Naive thymus-derived CD4-positive, alpha-beta T cell (primary cell): ENCODE results near the gene TSSC4. TPM values are rescaled to one million over a fixed set of nuclear protein-coding genes. Genes with fewer than 3 reads are reported as not detected.

Source experiments
- ATAC-seq: fragments of 150-1000 bp; cut with Tn5 transposase; 2 replicates; pipeline ENCODE4 v1.10.0; 2021; ENCODE audit warnings: mild to moderate bottlenecking, moderate library complexity
- CTCF ChIA-PET: fragments of 350-600 bp; sonication (Branson Sonifier 250); formaldehyde crosslinking; loops from one replicate; lab custom pipeline; 2021; ENCODE audit warnings: antibody characterized with exemption; lab: Charles Lee
- POLR2A ChIA-PET: fragments of 350-600 bp; sonication (Branson Sonifier 250); formaldehyde crosslinking; loops from one replicate; lab custom pipeline; 2021; ENCODE audit warnings: antibody characterized with exemption, inconsistent platforms; lab: Charles Lee
- DNase-seq, 9 donors: peaks; one replicate each; pipeline versions ENCODE4 v3.0.0 to v3.0.0-alpha.2; 2020 to 2022; ENCODE audit warnings: mixed read lengths in 1 of 9
- H3K27ac ChIP-seq: one replicate; pipeline ENCODE4 v1.7.0; 2013; ENCODE audit warnings: mild to moderate bottlenecking, low read depth, low read length, moderate library complexity
- H3K27me3 ChIP-seq, 2 donors: one replicate each; pipeline ENCODE4 v1.7.0; 2013; ENCODE audit warnings: low read length in 2 of 2, mild to moderate bottlenecking in 2 of 2, moderate library complexity in 2 of 2; ENCODE audit not compliant: control insufficient read depth in 2 of 2, insufficient read depth in 2 of 2
- H3K36me3 ChIP-seq, 3 experiments: 1 replicate in 2 of 3; 2 replicates in 1 of 3; pipeline ENCODE4 v1.7.0; 2013; ENCODE audit warnings: low read length in 3 of 3, mild to moderate bottlenecking in 3 of 3, moderate library complexity in 1 of 3; ENCODE audit not compliant: insufficient read depth in 3 of 3, control insufficient read depth in 2 of 3
- H3K4me1 ChIP-seq, 2 donors: one replicate each; pipeline ENCODE4 v1.7.0; 2013; ENCODE audit warnings: low read length in 2 of 2, mild to moderate bottlenecking in 2 of 2, moderate library complexity in 1 of 2; ENCODE audit not compliant: control insufficient read depth in 2 of 2, insufficient read depth in 2 of 2
- H3K4me3 ChIP-seq: 2 replicates; pipeline ENCODE4 v1.7.0; 2013; ENCODE audit warnings: mild to moderate bottlenecking, low read length
- H3K9me3 ChIP-seq, 3 experiments: 1 replicate in 2 of 3; 2 replicates in 1 of 3; pipeline ENCODE4 v1.7.0; 2013; ENCODE audit warnings: low read length in 3 of 3; ENCODE audit not compliant: control insufficient read depth in 2 of 3
- H3K27ac Mint-ChIP-seq, 9 donors: one replicate each; pipeline ENCODE4 v1.8.0; 2020 to 2022; ENCODE audit warnings: mixed read lengths in 9 of 9, mild to moderate bottlenecking in 8 of 9, moderate library complexity in 5 of 9, inconsistent platforms in 2 of 9
- H3K27me3 Mint-ChIP-seq, 5 donors: one replicate each; pipeline ENCODE4 v1.8.0; 2021 to 2022; ENCODE audit warnings: mixed read lengths in 5 of 5, mild to moderate bottlenecking in 1 of 5
- H3K36me3 Mint-ChIP-seq, 5 donors: one replicate each; pipeline ENCODE4 v1.8.0; 2020 to 2022; ENCODE audit warnings: mixed read lengths in 5 of 5, mild to moderate bottlenecking in 3 of 5, inconsistent platforms in 1 of 5
- H3K4me1 Mint-ChIP-seq, 7 donors: one replicate each; pipeline ENCODE4 v1.8.0; 2020 to 2022; ENCODE audit warnings: mixed read lengths in 7 of 7, mild to moderate bottlenecking in 3 of 7, inconsistent platforms in 1 of 7
- H3K4me3 Mint-ChIP-seq, 10 donors: one replicate each; pipeline ENCODE4 v1.8.0; 2020 to 2022; ENCODE audit warnings: mild to moderate bottlenecking in 10 of 10, mixed read lengths in 10 of 10, moderate library complexity in 6 of 10, inconsistent platforms in 2 of 10
- H3K9me3 Mint-ChIP-seq, 11 donors: one replicate each; pipeline ENCODE4 v1.8.0; 2020 to 2022; ENCODE audit warnings: mixed read lengths in 11 of 11, mild to moderate bottlenecking in 4 of 11, inconsistent platforms in 1 of 11, moderate library complexity in 1 of 11
- intact Hi-C, 2 donors: fragments of 100-400 bp; cut with micrococcal nuclease; formaldehyde crosslinking; loops; one replicate each; pipeline ENCODE4 v1.15.1; 2023
- polyA plus RNA-seq, 2 donors: library from polyadenylated mRNA; unstranded; fragments of 300-500 nt; fragmentation: Illumina TruSeq; gene quantifications; one replicate each; pipeline ENCODE4 v1.2.3, GENCODE V29; 2021
- total RNA-seq, 6 experiments: library from RNA in 5 of 6; stranded (reverse) in 5 of 6; gene quantifications; 1 replicate in 5 of 6; 2 replicates in 1 of 6; pipeline ENCODE4 v1.2.3 and lab custom pipeline; 2021 to 2026

The TSSC4 gene
- total and polyA plus RNA-seq, 7 experiments from 2014 or later, result 43.6 to 83.7 (median 51.7) TPM

- H3K4me3 ChIP-seq, result no peak overlapping the region
- ATAC-seq, result peak; percentile 11
- H3K27me3 ChIP-seq, result no peaks in the 10 kb centered on the region
- DNase-seq, result no peak
- no peaks in the 10 kb centered on the region for H3K36me3 Mint-ChIP-seq
- no peak overlapping the region for H3K27ac ChIP-seq
- ChIA-PET POLR2A (no interaction called here), CTCF (no interaction called here)
- peaks cover 0 to 4% (median 0%) of the 10 kb centered on the region in 7 donors for H3K4me1 Mint-ChIP-seq
- H3K36me3 ChIP-seq, result no peaks in the 10 kb centered on the region
- H3K4me1 ChIP-seq, result no peaks in the 10 kb centered on the region
- no peaks in the 10 kb centered on the region for H3K9me3 ChIP-seq
- H3K9me3 Mint-ChIP-seq, result no peaks in the 10 kb centered on the region
- H3K4me3 Mint-ChIP-seq, result no peak overlapping the region
- peaks cover 0 to 11% (median 0%) of the 10 kb centered on the region in 5 donors for H3K27me3 Mint-ChIP-seq
- no peak overlapping the region for H3K27ac Mint-ChIP-seq
- intact Hi-C loops, result no loop called here
These were observed 33.5 kb downstream of the TSSC4 start for GRCh38 chr11:2434008-2434407.

DNA sequence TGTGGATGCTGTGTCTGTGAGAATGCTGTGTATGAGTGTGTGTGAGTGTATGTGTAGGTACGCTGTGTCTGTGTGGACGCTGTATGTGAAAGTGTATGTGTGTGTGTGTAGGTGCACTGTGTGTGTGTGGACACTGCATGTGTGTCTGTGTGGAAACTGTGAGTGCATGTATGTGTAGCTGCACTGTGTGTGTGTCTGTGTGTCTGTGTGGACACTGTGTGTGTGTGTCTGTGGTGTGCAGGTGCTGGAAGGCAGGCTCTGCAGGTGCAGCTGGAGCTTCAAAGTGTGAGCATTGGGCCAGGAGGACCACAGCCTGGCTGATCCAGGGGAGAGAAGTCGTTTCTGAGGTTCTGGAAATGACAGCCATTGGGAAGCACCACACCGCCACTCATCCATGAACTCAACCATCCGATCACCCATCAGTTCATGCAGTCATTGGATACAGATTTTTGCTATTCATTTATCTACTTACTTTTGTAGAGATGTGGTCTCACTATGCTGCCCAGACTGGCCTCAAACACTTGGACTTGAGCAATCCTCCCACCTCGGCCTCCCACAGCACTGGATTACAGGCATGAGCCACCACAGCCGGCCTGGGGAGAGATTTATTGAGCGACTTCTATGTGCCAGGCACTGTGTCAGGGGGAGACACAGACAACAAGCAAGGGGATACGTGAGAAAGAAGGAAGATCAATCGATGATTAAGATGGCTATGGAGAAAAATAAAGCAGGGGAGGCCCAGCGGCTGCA, 34.1 kb downstream of the TSSC4 start:
- ChIA-PET POLR2A (no interaction called here), CTCF (no interaction called here)
- Mint-ChIP-seq H3K27me3 (peaks cover 0 to 14% (median 0%) of the 10 kb centered on the region in 5 donors), H3K4me3 (no peak overlapping the region), H3K4me1 (peaks cover 0 to 4% (median 0%) of the 10 kb centered on the region in 7 donors), H3K9me3 (no peaks in the 10 kb centered on the region), H3K36me3 (no peaks in the 10 kb centered on the region), H3K27ac (no peak overlapping the region)
- no peak for DNase-seq
- intact Hi-C loops, result no loop called here
- Histone ChIP-seq H3K36me3 (no peaks in the 10 kb centered on the region), H3K4me1 (no peaks in the 10 kb centered on the region), H3K27me3 (no peaks in the 10 kb centered on the region), H3K4me3 (no peak overlapping the region), H3K27ac (no peak overlapping the region), H3K9me3 (no peaks in the 10 kb centered on the region)
- ATAC-seq, result no peak

- peaks cover 0 to 17% (median 0%) of the 10 kb centered on the region in 5 donors for H3K27me3 Mint-ChIP-seq
- H3K4me3 ChIP-seq, result no peak overlapping the region
- no peak overlapping the region for H3K27ac ChIP-seq
- intact Hi-C loops, result no loop called here
- no peaks in the 10 kb centered on the region for H3K27me3 ChIP-seq
- no peak overlapping the region for H3K4me3 Mint-ChIP-seq
- DNase-seq, result no peak
- POLR2A ChIA-PET, result no interaction called here
- no peaks in the 10 kb centered on the region for H3K9me3 ChIP-seq
- ATAC-seq, result no peak
- H3K36me3 ChIP-seq, result no peaks in the 10 kb centered on the region
- H3K4me1 ChIP-seq, result no peaks in the 10 kb centered on the region
- no peaks in the 10 kb centered on the region for H3K36me3 Mint-ChIP-seq
- CTCF ChIA-PET, result no interaction called here
- no peaks in the 10 kb centered on the region for H3K9me3 Mint-ChIP-seq
- H3K4me1 Mint-ChIP-seq, result peaks cover 0 to 4% (median 0%) of the 10 kb centered on the region in 7 donors
- no peak overlapping the region for H3K27ac Mint-ChIP-seq
These were observed 34.9 kb downstream of the TSSC4 start for GRCh38 chr11:2435288-2436012.

DNA sequence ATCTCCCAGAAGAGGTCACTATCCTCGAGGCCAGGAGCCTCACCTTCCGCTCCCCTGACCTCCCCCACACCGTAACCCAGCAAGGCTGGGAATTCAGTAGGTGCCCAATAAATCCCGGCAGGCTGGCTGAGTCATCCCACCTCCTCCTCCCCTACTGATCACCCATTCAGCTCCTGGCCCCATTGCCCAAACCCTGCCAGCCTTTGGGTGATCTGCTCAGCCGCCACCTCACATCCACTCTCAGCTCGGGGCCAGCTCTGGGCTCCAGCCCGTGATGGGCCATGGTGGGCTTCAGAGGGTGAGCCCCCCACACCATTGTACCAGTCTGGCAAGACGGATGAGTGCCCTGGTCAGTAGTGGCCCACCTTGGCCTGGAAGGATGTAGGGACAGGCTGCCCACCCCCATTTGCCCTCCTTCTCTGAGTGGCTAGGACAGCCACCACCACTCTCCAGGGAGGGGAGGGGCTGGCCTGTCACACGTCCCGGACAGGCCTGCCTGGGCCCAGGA, 35.5 kb downstream of the TSSC4 start:
- no peaks in the 10 kb centered on the region for H3K27me3 ChIP-seq
- Mint-ChIP-seq H3K4me3 (no peak overlapping the region), H3K4me1 (peaks cover 0 to 7% (median 0%) of the 10 kb centered on the region in 7 donors), H3K27me3 (peaks cover 0 to 17% (median 0%) of the 10 kb centered on the region in 5 donors), H3K9me3 (no peaks in the 10 kb centered on the region), H3K27ac (no peak overlapping the region), H3K36me3 (no peaks in the 10 kb centered on the region)
- H3K9me3 ChIP-seq, result no peaks in the 10 kb centered on the region
- H3K4me3 ChIP-seq, result no peak overlapping the region
- intact Hi-C loops, result no loop called here
- H3K36me3 ChIP-seq, result no peaks in the 10 kb centered on the region
- DNase-seq, result no peak
- H3K4me1 ChIP-seq, result no peaks in the 10 kb centered on the region
- H3K27ac ChIP-seq, result no peak overlapping the region
- POLR2A ChIA-PET, result no interaction called here
- CTCF ChIA-PET, result interaction anchor here (2.7 kb wide), 1 partner anchor 96 kb away, joined by 8 read pairs; no protein-coding TSS in a partner anchor
- ATAC-seq, result no peak

DNA sequence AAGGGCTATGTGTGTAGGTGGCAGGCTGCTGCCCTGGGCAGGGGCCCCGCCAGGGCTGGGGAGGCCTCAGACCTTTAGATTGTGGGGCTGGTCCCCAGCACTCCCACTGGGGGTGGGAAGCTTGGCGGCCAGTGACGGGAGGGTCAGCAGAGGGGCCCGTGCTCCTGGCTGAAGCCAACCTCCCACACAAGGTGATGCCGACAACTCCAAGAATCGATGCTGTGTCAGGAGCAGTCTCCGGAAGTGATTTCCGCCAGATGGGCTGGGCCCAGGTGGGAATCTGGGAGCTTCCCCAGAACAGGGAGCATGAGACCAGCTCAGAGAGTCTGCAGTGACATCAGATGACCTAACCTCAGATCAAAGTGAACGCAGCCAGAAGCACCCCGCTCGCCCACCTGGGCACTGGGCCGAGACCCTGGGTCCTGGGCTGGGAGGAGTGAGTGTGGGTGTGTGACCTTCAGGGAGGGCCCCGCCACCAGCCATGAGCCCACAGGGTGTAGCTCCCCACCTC, 36.0 kb downstream of the TSSC4 start:
- intact Hi-C loops, result no loop called here
- H3K36me3 ChIP-seq, result no peaks in the 10 kb centered on the region
- no peak for DNase-seq
- no peaks in the 10 kb centered on the region for H3K9me3 ChIP-seq
- Mint-ChIP-seq H3K4me1 (peaks cover 0 to 6% (median 0%) of the 10 kb centered on the region in 7 donors), H3K36me3 (no peaks in the 10 kb centered on the region), H3K27ac (no peak overlapping the region), H3K4me3 (no peak overlapping the region), H3K27me3 (peaks cover 0 to 17% (median 0%) of the 10 kb centered on the region in 5 donors), H3K9me3 (no peaks in the 10 kb centered on the region)
- H3K4me1 ChIP-seq, result no peaks in the 10 kb centered on the region
- POLR2A ChIA-PET, result no interaction called here
- no peak overlapping the region for H3K4me3 ChIP-seq
- CTCF ChIA-PET, result interaction anchor here (0.6 to 2.7 kb wide), 3 partner anchors 16 to 95 kb away, joined by 4 to 8 read pairs (median 4); no protein-coding TSS in a partner anchor
- no peaks in the 10 kb centered on the region for H3K27me3 ChIP-seq
- H3K27ac ChIP-seq, result no peak overlapping the region
- no peak for ATAC-seq

- H3K9me3 Mint-ChIP-seq, result no peaks in the 10 kb centered on the region
- CTCF ChIA-PET, result interaction anchor here (0.7 to 2.7 kb wide), 3 partner anchors 17 to 98 kb away, joined by 3 to 8 read pairs (median 4); no protein-coding TSS in a partner anchor
- H3K4me1 ChIP-seq, result peaks cover 0 to 6% of the 10 kb centered on the region in 2 donors
- no peaks in the 10 kb centered on the region for H3K27me3 ChIP-seq
- peak overlapping the region in 1 of 9 donors; percentile 38 for H3K27ac Mint-ChIP-seq
- ATAC-seq (no peak), DNase-seq (no peak)
- H3K4me1 Mint-ChIP-seq, result peaks cover 3 to 9% (median 9%) of the 10 kb centered on the region in 7 donors
- H3K36me3 Mint-ChIP-seq, result no peaks in the 10 kb centered on the region
- intact Hi-C loops, result no loop called here
- no peak overlapping the region for H3K27ac ChIP-seq
- H3K9me3 ChIP-seq, result no peaks in the 10 kb centered on the region
- no peak overlapping the region for H3K4me3 ChIP-seq
- H3K36me3 ChIP-seq, result no peaks in the 10 kb centered on the region
- POLR2A ChIA-PET, result no interaction called here
- H3K27me3 Mint-ChIP-seq, result peaks cover 0 to 22% (median 0%) of the 10 kb centered on the region in 5 donors
- no peak overlapping the region for H3K4me3 Mint-ChIP-seq
These were observed 37.0 kb downstream of the TSSC4 start for GRCh38 chr11:2437516-2437915.
